Medulla oblongata (tissue), 1 donor: ENCODE data around the gene NBPF4.
"Not testable (repeated sequence)": the region's sequence is repeated elsewhere in the genome, so short reads cannot be mapped to it uniquely, and the experiment has no call there.

Source experiments
- DNase-seq: peaks from one replicate; pipeline ENCODE4 v3.0.0-alpha.2; 2015; ENCODE audit errors: extremely low spot score

Gene NBPF4

GRCh38 chr1:108243976-108244375 lies at the start of gene NBPF4:
TSS of gene NBPF4 (minus strand) at chr1:108244076. CDS start at chr1:108243761, 315 bp downstream.
- DNase-seq, result not testable (repeated sequence)

GRCh38 chr1:108282528-108283257 lies 38.8 kb upstream of the NBPF4 start:
- DNase-seq, result not testable (repeated sequence)

GRCh38 chr1:108272485-108273327 lies 28.8 kb upstream of the NBPF4 start:
- not testable (repeated sequence) for DNase-seq

- not testable (repeated sequence) for DNase-seq
Measured at GRCh38 chr1:108267097-108267496, 23.2 kb upstream of the NBPF4 start.

GRCh38 chr1:108261967-108262366 lies 18.1 kb upstream of the NBPF4 start:
- DNase-seq, result not testable (repeated sequence)

- DNase-seq, result not testable (repeated sequence)
Measured at GRCh38 chr1:108261519-108261918, 17.6 kb upstream of the NBPF4 start.

- not testable (repeated sequence) for DNase-seq
Measured at GRCh38 chr1:108260578-108261259, 16.8 kb upstream of the NBPF4 start.

- not testable (repeated sequence) for DNase-seq
Measured at GRCh38 chr1:108255426-108255825, 11.6 kb upstream of the NBPF4 start.

GRCh38 chr1:108239426-108239825 lies 4.5 kb downstream of the NBPF4 start:
- DNase-seq, result not testable (repeated sequence)

GRCh38 chr1:108235308-108235707 lies 8.6 kb downstream of the NBPF4 start:
- DNase-seq, result not testable (repeated sequence)

- DNase-seq, result not testable (repeated sequence)
Measured at GRCh38 chr1:108232183-108232582, 11.7 kb downstream of the NBPF4 start.

GRCh38 chr1:108229976-108230375 lies 13.9 kb downstream of the NBPF4 start:
- not testable (repeated sequence) for DNase-seq

GRCh38 chr1:108227772-108228171 lies 16.1 kb downstream of the NBPF4 start:
- DNase-seq, result not testable (repeated sequence)

GRCh38 chr1:108226855-108227254 lies 17.0 kb downstream of the NBPF4 start:
- DNase-seq, result not testable (repeated sequence)

- not testable (repeated sequence) for DNase-seq
Measured at GRCh38 chr1:108223226-108223625, 20.6 kb downstream of the NBPF4 start.

- DNase-seq, result not testable (repeated sequence)
Measured at GRCh38 chr1:108217515-108218174, 26.2 kb downstream of the NBPF4 start.

GRCh38 chr1:108217007-108217406 lies 26.9 kb downstream of the NBPF4 start:
- not testable (repeated sequence) for DNase-seq

GRCh38 chr1:108216028-108216890 lies 27.6 kb downstream of the NBPF4 start:
- not testable (repeated sequence) for DNase-seq

- not testable (repeated sequence) for DNase-seq
Measured at GRCh38 chr1:108214641-108215465, 29.0 kb downstream of the NBPF4 start.

GRCh38 chr1:108211014-108211413 lies 32.9 kb downstream of the NBPF4 start:
- DNase-seq, result no peak
